Neural progenitor cell (in vitro differentiated cells): ENCODE results near the gene RTEL1. TPM values are rescaled to one million over a fixed set of nuclear protein-coding genes. Genes with fewer than 3 reads are reported as not detected.

ENCODE experiments used
- DNase-seq: peaks from one replicate; pipeline ENCODE4 v3.0.0-alpha.2; 2016; ENCODE audit warnings: low spot score
- H2AFZ ChIP-seq: fragments of 200-600 bp; sonication (generic); replicated peaks from 2 replicates; pipeline ENCODE4 v1.6.1; 2016; ENCODE audit warnings: antibody characterized with exemption
- H3F3A ChIP-seq: fragments of 200-600 bp; sonication (generic); 2 replicates; pipeline ENCODE4 v1.6.1; 2016; ENCODE audit warnings: antibody characterized with exemption, low read depth
- H3K27ac ChIP-seq: fragments of 200-600 bp; sonication (generic); 2 replicates; pipeline ENCODE4 v1.5.1; 2016; ENCODE audit warnings: mild to moderate bottlenecking
- H3K27me3 ChIP-seq: fragments of 200-600 bp; sonication (generic); 2 replicates; pipeline ENCODE4 v1.6.1; 2016; ENCODE audit warnings: mild to moderate bottlenecking, moderate library complexity
- H3K36me3 ChIP-seq: fragments of 200-600 bp; sonication (generic); 2 replicates; pipeline ENCODE4 v1.5.1; 2016
- H3K4me1 ChIP-seq: fragments of 200-600 bp; sonication (generic); 2 replicates; pipeline ENCODE4 v1.6.1; 2016; ENCODE audit warnings: mixed run types
- H3K4me2 ChIP-seq: fragments of 200-600 bp; sonication (generic); 2 replicates; pipeline ENCODE4 v1.6.1; 2016
- H3K4me3 ChIP-seq: fragments of 200-600 bp; sonication (generic); 2 replicates; pipeline ENCODE4 v1.5.1; 2016
- H3K79me2 ChIP-seq: fragments of 200-600 bp; sonication (generic); 2 replicates; pipeline ENCODE4 v1.6.1; 2016; ENCODE audit warnings: low read depth
- H3K9ac ChIP-seq: fragments of 200-600 bp; sonication (generic); 2 replicates; pipeline ENCODE4 v1.6.1; 2016
- H3K9me3 ChIP-seq: fragments of 200-600 bp; sonication (generic); 2 replicates; pipeline ENCODE4 v1.5.1; 2016; ENCODE audit warnings: low read depth
- H4K20me1 ChIP-seq: fragments of 200-600 bp; sonication (generic); 2 replicates; pipeline ENCODE4 v1.6.1; 2016; ENCODE audit warnings: low read depth
- H3K27ac Mint-ChIP-seq: 3 replicates; pipeline ENCODE4 v1.8.0; 2021; ENCODE audit warnings: mixed read lengths
- H3K27me3 Mint-ChIP-seq: 2 replicates; pipeline ENCODE4 v1.8.0; 2022; ENCODE audit warnings: low read depth, mild to moderate bottlenecking, inconsistent platforms, moderate library complexity, mixed read lengths; ENCODE audit not compliant: insufficient read depth
- H3K36me3 Mint-ChIP-seq: 3 replicates; pipeline ENCODE4 v1.8.0; 2021; ENCODE audit warnings: mixed read lengths
- H3K4me1 Mint-ChIP-seq: 3 replicates; pipeline ENCODE4 v1.8.0; 2021; ENCODE audit warnings: mixed read lengths
- H3K4me3 Mint-ChIP-seq: 3 replicates; pipeline ENCODE4 v1.8.0; 2021; ENCODE audit warnings: mild to moderate bottlenecking, moderate library complexity, mixed read lengths
- H3K9me3 Mint-ChIP-seq: 3 replicates; pipeline ENCODE4 v1.8.0; 2020; ENCODE audit warnings: mixed read lengths
- CTCF ChIP-seq: fragments of 200-600 bp; sonication (generic); IDR thresholded peaks from 2 replicates; pipeline ENCODE4 v1.5.1; 2017; ENCODE audit warnings: antibody characterized with exemption, mild to moderate bottlenecking
- EZH2 ChIP-seq: fragments of 200-600 bp; sonication (generic); IDR thresholded peaks from 2 replicates; pipeline ENCODE4 v1.6.1; 2017; ENCODE audit warnings: antibody characterized with exemption, mild to moderate bottlenecking, moderate library complexity
- EZH2phosphoT487 ChIP-seq: fragments of 200-600 bp; sonication (generic); IDR thresholded peaks from 2 replicates; pipeline ENCODE4 v1.6.1; 2017; ENCODE audit warnings: antibody characterized with exemption
- total RNA-seq: library from RNA; depleted of rRNA; stranded (reverse); fragments of >200 nt; gene quantifications from 2 replicates; pipeline ENCODE4 v1.2.3, GENCODE V29; 2015; ENCODE audit warnings: low replicate concordance

The RTEL1 gene
- total RNA-seq, 1 donor from 2014 or later = 6.0 TPM

- Mint-ChIP-seq H3K4me1 (peaks cover 26% of the 10 kb centered on the region), H3K9me3 (no peaks in the 10 kb centered on the region)
- no peaks in the 10 kb centered on the region for H3K27me3 ChIP-seq
These were observed 4.7 kb downstream of the RTEL1 start for GRCh38 chr20:63662813-63663189.

GRCh38 chr20:63663332-63664066, 5.4 kb downstream of the RTEL1 start:
- no peak overlapping the region for H3K4me3 ChIP-seq
- H4K20me1 ChIP-seq = peaks cover 3% of the 10 kb centered on the region
- Mint-ChIP-seq H3K36me3 (peaks cover 16% of the 10 kb centered on the region), H3K4me3 (no peak overlapping the region), H3K27me3 (peaks cover 4% of the 10 kb centered on the region), H3K4me1 (peaks cover 22% of the 10 kb centered on the region), H3K9me3 (no peaks in the 10 kb centered on the region), H3K27ac (no peak overlapping the region)
- no peak overlapping the region for H3K27ac ChIP-seq
- H3K4me2 ChIP-seq = no peak overlapping the region
- H2AFZ ChIP-seq = no peak overlapping the region
- TF ChIP-seq CTCF (no peak), EZH2 (no peak), EZH2phosphoT487 (no peak)
- H3K4me1 ChIP-seq = no peaks in the 10 kb centered on the region
- no peaks in the 10 kb centered on the region for H3K9me3 ChIP-seq
- no peaks in the 10 kb centered on the region for H3K27me3 ChIP-seq
- no peaks in the 10 kb centered on the region for H3F3A ChIP-seq
- H3K9ac ChIP-seq = no peak overlapping the region
- H3K79me2 ChIP-seq = peaks cover 8% of the 10 kb centered on the region
- no peak for DNase-seq
- no peaks in the 10 kb centered on the region for H3K36me3 ChIP-seq

More at GRCh38 chr20:63662813-63663189, 4.7 kb downstream of the RTEL1 start:
- no peak for DNase-seq
- TF ChIP-seq EZH2phosphoT487 (no peak), EZH2 (no peak), CTCF (no peak)
- no peaks in the 10 kb centered on the region for H3F3A ChIP-seq
- H3K36me3 ChIP-seq = no peaks in the 10 kb centered on the region
- no peak overlapping the region for H3K4me2 ChIP-seq
- no peak overlapping the region for H3K4me3 Mint-ChIP-seq
- no peak overlapping the region for H3K27ac ChIP-seq
- H3K27ac Mint-ChIP-seq = no peak overlapping the region
- H3K27me3 Mint-ChIP-seq = peaks cover 4% of the 10 kb centered on the region
- H3K9me3 ChIP-seq = no peaks in the 10 kb centered on the region
- H3K9ac ChIP-seq = no peak overlapping the region
- no peaks in the 10 kb centered on the region for H3K4me1 ChIP-seq
- peaks cover 13% of the 10 kb centered on the region for H3K36me3 Mint-ChIP-seq
- no peak overlapping the region for H2AFZ ChIP-seq
- H3K4me3 ChIP-seq = no peak overlapping the region
- peaks cover 8% of the 10 kb centered on the region for H3K79me2 ChIP-seq
- peaks cover 3% of the 10 kb centered on the region for H4K20me1 ChIP-seq

- no peak for DNase-seq
- Histone ChIP-seq H4K20me1 (peaks cover 2% of the 10 kb centered on the region), H3K4me2 (no peak overlapping the region), H3K79me2 (peaks cover 2% of the 10 kb centered on the region), H3K27me3 (no peaks in the 10 kb centered on the region), H3K36me3 (no peaks in the 10 kb centered on the region), H2AFZ (no peak overlapping the region), H3F3A (no peaks in the 10 kb centered on the region), H3K4me3 (no peak overlapping the region), H3K9ac (no peak overlapping the region), H3K9me3 (no peaks in the 10 kb centered on the region), H3K4me1 (no peaks in the 10 kb centered on the region), H3K27ac (no peak overlapping the region)
- Mint-ChIP-seq H3K27me3 (peaks cover 4% of the 10 kb centered on the region), H3K27ac (no peak overlapping the region), H3K36me3 (peaks cover 19% of the 10 kb centered on the region), H3K9me3 (no peaks in the 10 kb centered on the region), H3K4me1 (peaks cover 14% of the 10 kb centered on the region), H3K4me3 (no peak overlapping the region)
- TF ChIP-seq EZH2phosphoT487 = no peak
- no peak for TF ChIP-seq EZH2
- TF ChIP-seq CTCF = no peak
These were observed 6.2 kb downstream of the RTEL1 start for GRCh38 chr20:63664143-63664851.
